CD4-positive, alpha-beta T cell (primary cell): ENCODE results near the gene OR1E1. TPM values are rescaled to one million over a fixed set of nuclear protein-coding genes. Genes with fewer than 3 reads are reported as not detected.
A peak's percentile ranks its signal among the peaks of the same experiment; 100 is the strongest.
"Not testable (repeated sequence)": the region's sequence is repeated elsewhere in the genome, so short reads cannot be mapped to it uniquely, and the experiment has no call there.

ENCODE experiments used
- ATAC-seq: fragments of 200-7000 bp; cut with Tn5 transposase; one replicate; pipeline ENCODE4 v1.10.0; 2022; ENCODE audit warnings: mild to moderate bottlenecking; ENCODE audit not compliant: poor library complexity
- CTCF ChIA-PET: fragments of 350-600 bp; sonication (Branson Sonifier 250); formaldehyde crosslinking; loops from one replicate; lab custom pipeline; 2021; ENCODE audit warnings: antibody characterized with exemption, inconsistent platforms; lab: Charles Lee
- POLR2A ChIA-PET: fragments of 350-600 bp; sonication (Branson Sonifier 250); formaldehyde crosslinking; loops from one replicate; lab custom pipeline; 2021; ENCODE audit warnings: antibody characterized with exemption, inconsistent platforms; lab: Charles Lee
- DNase-seq, 14 experiments: peaks; one replicate each; pipeline ENCODE4 v3.0.0-alpha.2; 2013 to 2020; ENCODE audit warnings: mixed read lengths in 2 of 14
- H3K27ac ChIP-seq, 2 donors: one replicate each; pipeline versions ENCODE4 v1.5.1 to v1.7.0; 2013; ENCODE audit warnings: low read length in 2 of 2, low read depth in 1 of 2, mild to moderate bottlenecking in 1 of 2
- H3K27me3 ChIP-seq, 2 experiments: 1 replicate in 1 of 2; 2 replicates in 1 of 2; pipeline versions ENCODE4 v1.6.1 to v1.7.0; 2013; ENCODE audit warnings: low read length in 2 of 2, control low read depth in 1 of 2, mild to moderate bottlenecking in 1 of 2, moderate library complexity in 1 of 2; ENCODE audit not compliant: insufficient read depth in 2 of 2, control insufficient read depth in 1 of 2
- H3K36me3 ChIP-seq: one replicate; pipeline ENCODE4 v1.6.1; 2013; ENCODE audit warnings: low read length, control low read depth; ENCODE audit not compliant: insufficient read depth
- H3K4me1 ChIP-seq: one replicate; pipeline ENCODE4 v1.6.1; 2013; ENCODE audit warnings: low read length, control low read depth; ENCODE audit not compliant: insufficient read depth
- H3K4me3 ChIP-seq: one replicate; pipeline ENCODE4 v1.5.1; 2013; ENCODE audit warnings: mild to moderate bottlenecking, low read length, moderate library complexity
- H3K9me3 ChIP-seq, 2 experiments: 1 replicate in 1 of 2; 2 replicates in 1 of 2; pipeline versions ENCODE4 v1.6.1 to v1.7.0; 2013; ENCODE audit warnings: low read length in 2 of 2, mild to moderate bottlenecking in 2 of 2, control low read depth in 1 of 2, moderate library complexity in 1 of 2; ENCODE audit not compliant: control insufficient read depth in 1 of 2, insufficient read depth in 1 of 2
- H3K27ac Mint-ChIP-seq: one replicate; pipeline ENCODE4 v1.8.0; 2020; ENCODE audit warnings: mixed read lengths
- H3K27me3 Mint-ChIP-seq: one replicate; pipeline ENCODE4 v1.8.0; 2021; ENCODE audit warnings: mixed read lengths
- H3K36me3 Mint-ChIP-seq: one replicate; pipeline ENCODE4 v1.8.0; 2021; ENCODE audit warnings: low read depth, mixed read lengths
- H3K4me1 Mint-ChIP-seq: one replicate; pipeline ENCODE4 v1.8.0; 2021; ENCODE audit warnings: low read depth, mixed read lengths
- H3K4me3 Mint-ChIP-seq: one replicate; pipeline ENCODE4 v1.8.0; 2020; ENCODE audit warnings: mild to moderate bottlenecking, mixed read lengths
- H3K9me3 Mint-ChIP-seq: one replicate; pipeline ENCODE4 v1.8.0; 2020; ENCODE audit warnings: mixed read lengths
- intact Hi-C, 2 experiments: fragments of 100-400 bp; cut with DNase I in 1 of 2; cut with micrococcal nuclease in 1 of 2; formaldehyde crosslinking; loops; one replicate each; pipeline versions ENCODE4 v1.15.1 to v1.9.0; 2023 to 2025; cut with DNase I, micrococcal nuclease
- total RNA-seq, 174 experiments: library from RNA in 2 of 174; stranded (reverse) in 2 of 174; gene quantifications; one replicate each; pipeline ENCODE4 v1.2.3 and lab custom pipeline; 2021 to 2026
- TF ChIP-seq, protein P1 (sequence below): fragments of 200-600 bp; IDR thresholded peaks from one replicate; pipeline ENCODE4 v1.8.0; 2022; ENCODE audit warnings: antibody characterized with exemption, mild to moderate bottlenecking

The OR1E1 gene
- total RNA-seq, 2 experiments from 2014 or later, result not detected

DNA sequence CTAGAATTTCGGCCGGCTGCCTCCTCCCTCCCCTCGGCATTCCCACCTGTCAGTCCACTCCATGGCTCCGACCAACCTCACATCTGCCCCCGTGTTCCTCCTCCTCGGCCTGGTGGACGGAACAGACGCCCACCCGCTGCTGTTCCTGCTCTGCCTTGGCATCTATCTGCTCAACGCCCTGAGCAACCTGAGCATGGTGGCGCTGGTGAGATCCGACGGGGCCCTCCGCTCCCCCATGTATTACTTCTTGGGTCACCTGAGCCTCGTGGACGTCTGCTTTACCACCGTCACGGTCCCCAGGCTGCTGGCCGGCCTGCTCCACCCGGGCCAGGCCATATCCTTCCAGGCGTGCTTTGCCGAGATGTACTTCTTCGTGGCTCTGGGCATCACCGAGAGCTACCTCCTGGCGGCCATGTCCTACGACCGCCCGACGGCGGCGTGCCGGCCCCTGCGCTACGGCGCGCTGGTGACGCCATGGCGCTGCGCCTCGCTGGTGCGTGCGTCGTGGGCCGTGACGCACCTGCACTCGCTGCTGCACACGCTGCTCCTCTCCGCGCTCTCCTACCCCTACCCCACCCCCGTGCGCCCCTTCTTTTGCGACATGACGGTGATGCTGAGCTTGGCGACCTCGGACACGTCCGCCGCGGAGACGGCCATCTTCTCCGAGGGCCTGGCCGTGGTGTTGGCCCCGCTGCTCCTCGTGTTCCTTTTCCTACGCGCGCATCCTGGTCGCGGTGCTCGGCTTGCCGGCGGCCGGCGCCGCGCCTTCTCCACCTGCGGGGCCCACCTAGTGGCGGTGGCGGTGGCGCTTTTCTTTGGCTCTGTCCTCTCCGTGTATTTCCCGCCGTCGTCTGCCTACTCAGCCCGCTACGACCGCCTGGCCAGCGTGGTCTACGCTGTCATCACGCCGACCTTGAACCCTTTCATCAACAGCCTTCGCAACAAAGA, 12.1 kb downstream of the OR1E1 start, which contains the start of gene OR3A2:
OR3A2 (minus strand) TSS at position 440 of the 948 bp plus-strand sequence.
- TF ChIP-seq, protein P1, sequence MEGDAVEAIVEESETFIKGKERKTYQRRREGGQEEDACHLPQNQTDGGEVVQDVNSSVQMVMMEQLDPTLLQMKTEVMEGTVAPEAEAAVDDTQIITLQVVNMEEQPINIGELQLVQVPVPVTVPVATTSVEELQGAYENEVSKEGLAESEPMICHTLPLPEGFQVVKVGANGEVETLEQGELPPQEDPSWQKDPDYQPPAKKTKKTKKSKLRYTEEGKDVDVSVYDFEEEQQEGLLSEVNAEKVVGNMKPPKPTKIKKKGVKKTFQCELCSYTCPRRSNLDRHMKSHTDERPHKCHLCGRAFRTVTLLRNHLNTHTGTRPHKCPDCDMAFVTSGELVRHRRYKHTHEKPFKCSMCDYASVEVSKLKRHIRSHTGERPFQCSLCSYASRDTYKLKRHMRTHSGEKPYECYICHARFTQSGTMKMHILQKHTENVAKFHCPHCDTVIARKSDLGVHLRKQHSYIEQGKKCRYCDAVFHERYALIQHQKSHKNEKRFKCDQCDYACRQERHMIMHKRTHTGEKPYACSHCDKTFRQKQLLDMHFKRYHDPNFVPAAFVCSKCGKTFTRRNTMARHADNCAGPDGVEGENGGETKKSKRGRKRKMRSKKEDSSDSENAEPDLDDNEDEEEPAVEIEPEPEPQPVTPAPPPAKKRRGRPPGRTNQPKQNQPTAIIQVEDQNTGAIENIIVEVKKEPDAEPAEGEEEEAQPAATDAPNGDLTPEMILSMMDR, result no peak
- Histone ChIP-seq H3K4me3 (peak within 1 kb of the TSS; percentile 48), H3K36me3 (no peaks in the 10 kb centered on the region), H3K4me1 (no peaks in the 10 kb centered on the region), H3K9me3 (peaks cover 0 to 10% of the 10 kb centered on the region in 2 experiments), H3K27ac (no peak within 1 kb of the TSS), H3K27me3 (peaks cover 0 to 3% of the 10 kb centered on the region in 2 experiments)
- peaks cover 6% of the 10 kb centered on the region for H3K4me1 Mint-ChIP-seq
- H3K27me3 Mint-ChIP-seq, result peaks cover 66% of the 10 kb centered on the region
- ATAC-seq (peak; percentile 89), DNase-seq (peak in 8 of 14 experiments; percentile 6 to 73 (median 23))
- CTCF ChIA-PET, result no interaction called here
- H3K9me3 Mint-ChIP-seq, result no peaks in the 10 kb centered on the region
- peak within 1 kb of the TSS; percentile 74 for H3K27ac Mint-ChIP-seq
- POLR2A ChIA-PET, result no interaction called here
- H3K36me3 Mint-ChIP-seq, result no peaks in the 10 kb centered on the region
- peak within 1 kb of the TSS; percentile 83 for H3K4me3 Mint-ChIP-seq
- intact Hi-C loops, result no loop called here

DNA sequence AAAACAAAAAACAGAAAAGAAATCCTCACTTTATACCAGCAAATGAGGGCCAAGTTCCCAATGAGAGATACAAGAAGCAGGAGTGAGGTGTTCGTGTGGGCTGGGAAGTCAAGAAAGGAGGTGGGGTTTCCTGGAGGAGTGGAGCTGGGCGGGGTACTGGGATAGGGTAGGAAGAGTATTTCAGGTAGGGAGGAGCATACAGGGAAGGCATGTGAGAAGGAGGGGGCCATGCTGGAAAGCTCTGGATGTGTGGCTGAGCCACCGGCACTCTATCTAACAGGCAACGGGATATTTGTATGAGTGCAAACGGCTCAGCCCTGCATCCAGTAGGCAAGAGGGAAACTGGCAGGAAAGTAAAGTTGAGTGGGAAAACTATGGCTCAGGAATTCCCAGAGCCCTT, 16.3 kb downstream of the OR1E1 start:
- no peak for DNase-seq
- Histone ChIP-seq H3K36me3 (no peaks in the 10 kb centered on the region), H3K27ac (no peak overlapping the region), H3K27me3 (peaks cover 0 to 3% of the 10 kb centered on the region in 2 experiments), H3K9me3 (peaks cover 0 to 22% of the 10 kb centered on the region in 2 experiments), H3K4me1 (no peaks in the 10 kb centered on the region), H3K4me3 (no peak overlapping the region)
- Mint-ChIP-seq H3K36me3 (no peaks in the 10 kb centered on the region), H3K4me3 (no peak overlapping the region), H3K4me1 (peaks cover 5% of the 10 kb centered on the region), H3K27me3 (peaks cover 61% of the 10 kb centered on the region), H3K9me3 (no peaks in the 10 kb centered on the region), H3K27ac (no peak overlapping the region)
- ATAC-seq, result no peak
- ChIA-PET POLR2A (no interaction called here), CTCF (no interaction called here)
- TF ChIP-seq, protein P1, result no peak
- intact Hi-C loops, result no loop called here

DNA sequence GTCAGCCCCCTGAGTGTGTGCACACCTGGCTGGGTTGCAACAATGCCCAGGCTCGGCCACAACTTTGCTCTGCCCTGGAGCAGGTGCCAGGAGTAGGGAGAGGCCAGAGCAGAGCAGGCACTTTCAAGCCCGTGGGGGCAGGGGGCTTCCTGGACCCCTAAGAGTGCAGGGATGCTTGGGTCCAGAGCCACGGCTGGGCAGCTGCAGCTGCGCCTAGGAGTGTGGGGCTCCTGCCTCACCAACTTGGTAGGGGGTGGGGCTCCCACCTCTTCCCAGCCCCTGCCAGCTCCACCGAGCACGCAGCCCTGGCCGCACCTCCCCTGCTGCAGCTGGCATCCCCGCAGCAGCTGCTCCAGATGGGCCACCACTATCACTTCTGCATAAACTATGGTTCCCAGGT, 19.9 kb downstream of the OR1E1 start:
- no peak for ATAC-seq

DNA sequence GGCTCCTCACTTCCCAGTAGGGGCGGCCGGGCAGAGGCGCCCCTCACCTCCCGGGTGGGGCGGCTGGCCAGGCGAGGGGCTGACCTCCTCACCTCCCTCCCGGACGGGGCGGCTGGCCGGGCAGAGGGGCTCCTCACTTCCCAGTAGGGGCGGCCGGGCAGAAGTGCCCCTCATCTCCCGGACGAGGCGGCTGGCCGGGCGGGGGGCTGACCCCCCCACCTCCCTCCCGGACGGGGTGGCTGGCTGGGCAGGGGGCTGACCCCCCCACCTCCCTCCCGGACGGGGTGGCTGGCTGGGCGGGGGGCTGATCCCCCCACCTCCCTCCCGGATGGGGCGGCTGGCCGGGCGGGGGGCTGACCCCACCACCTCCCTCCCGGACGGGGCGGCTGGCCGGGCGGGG, 27.0 kb downstream of the OR1E1 start:
- H3K4me1 ChIP-seq, CTCF ChIA-PET, DNase-seq, H3K9me3 ChIP-seq, H3K36me3 ChIP-seq, H3K27ac Mint-ChIP-seq, ATAC-seq, H3K36me3 Mint-ChIP-seq, POLR2A ChIA-PET, H3K4me3 ChIP-seq, intact Hi-C loops, H3K27me3 ChIP-seq, H3K4me1 Mint-ChIP-seq, H3K4me3 Mint-ChIP-seq, H3K27ac ChIP-seq: not testable (repeated sequence)
- H3K9me3 Mint-ChIP-seq, result peaks cover 18% of the 10 kb centered on the region
- H3K27me3 Mint-ChIP-seq, result peaks cover 21% of the 10 kb centered on the region

More for the DNA sequence above, 19.9 kb downstream of the OR1E1 start:
- H3K27ac Mint-ChIP-seq, result no peak overlapping the region
- CTCF ChIA-PET, result no interaction called here
- peaks cover 34% of the 10 kb centered on the region for H3K27me3 Mint-ChIP-seq
- Histone ChIP-seq H3K27ac (no peak overlapping the region), H3K4me1 (no peaks in the 10 kb centered on the region), H3K9me3 (peaks cover 0 to 13% of the 10 kb centered on the region in 2 experiments), H3K4me3 (no peak overlapping the region), H3K36me3 (no peaks in the 10 kb centered on the region), H3K27me3 (no peaks in the 10 kb centered on the region)
- TF ChIP-seq, protein P1, result no peak
- DNase-seq, result peak in 1 of 14 experiments; percentile 4
- H3K36me3 Mint-ChIP-seq, result no peaks in the 10 kb centered on the region
- no peak overlapping the region for H3K4me3 Mint-ChIP-seq
- intact Hi-C loops, result no loop called here
- POLR2A ChIA-PET, result no interaction called here
- no peaks in the 10 kb centered on the region for H3K4me1 Mint-ChIP-seq
- peaks cover 8% of the 10 kb centered on the region for H3K9me3 Mint-ChIP-seq
